Thyroid gland (tissue), 4 donors: ENCODE data around the gene FAM222A. TPM values are rescaled to one million over a fixed set of nuclear protein-coding genes. Genes with fewer than 3 reads are reported as not detected.

Source experiments
- DNase-seq, 2 donors: peaks; one replicate each; pipeline ENCODE4 v3.0.0-alpha.2; 2019
- H3K27ac ChIP-seq, 3 donors: fragments of 200-600 bp; sonication (generic); 1 replicate in 2 of 3; 2 replicates in 1 of 3; pipeline ENCODE4 v1.5.1; 2016 to 2019; ENCODE audit warnings: mild to moderate bottlenecking in 1 of 3, moderate library complexity in 1 of 3
- H3K27me3 ChIP-seq: fragments of 200-600 bp; sonication (generic); one replicate; pipeline ENCODE4 v1.5.1; 2019
- H3K36me3 ChIP-seq, 2 donors: fragments of 200-600 bp; sonication (generic); one replicate each; pipeline ENCODE4 v1.5.1; 2016 to 2019
- H3K4me1 ChIP-seq, 2 donors: fragments of 200-600 bp; sonication (generic); one replicate each; pipeline ENCODE4 v1.5.1; 2017 to 2019
- H3K4me3 ChIP-seq, 3 donors: fragments of 200-600 bp; sonication (generic); replicated peaks in 1 of 3; 1 replicate in 2 of 3; 2 replicates in 1 of 3; pipeline ENCODE4 v1.5.1; 2016; ENCODE audit warnings: mild to moderate bottlenecking in 1 of 3
- H3K9me3 ChIP-seq: fragments of 200-600 bp; sonication (generic); one replicate; pipeline ENCODE4 v1.5.1; 2017
- POLR2A ChIP-seq, 2 donors: fragments of 450-650 bp; IDR thresholded peaks; one replicate each; pipeline ENCODE4 v1.6.1; 2017; ENCODE audit warnings: antibody characterized with exemption in 2 of 2, mild to moderate bottlenecking in 2 of 2, moderate library complexity in 1 of 2
- WGBS, 2 donors: methylation state at CpG; one replicate each; pipeline ENCODE4 v1.1.5; 2017; 5-methylcytosine and 5-hydroxymethylcytosine counted together
- intact Hi-C: fragments of 100-400 bp; cut with DNase I; formaldehyde crosslinking; loops from one replicate; pipeline ENCODE4 v1.15.1; 2023
- total RNA-seq, 4 donors: library from RNA; depleted of rRNA; stranded (reverse); fragments of >200 nt; gene quantifications; one replicate each; pipeline ENCODE4 v1.2.3, GENCODE V29; 2016
- TF ChIP-seq, protein P1 (sequence below), 6 experiments: fragments of 200-600 bp in 3 of 6; fragments of 450-650 bp in 3 of 6; sonication (generic) in 3 of 6; IDR thresholded peaks; one replicate each; pipeline ENCODE4 v1.5.1; 2016 to 2019; ENCODE audit warnings: antibody characterized with exemption in 6 of 6, mild to moderate bottlenecking in 2 of 6, inconsistent platforms in 1 of 6, moderate library complexity in 1 of 6

The FAM222A gene
- total RNA-seq, 4 donors from 2014 or later: 1.3 to 3.8 (median 1.9) TPM

DNA sequence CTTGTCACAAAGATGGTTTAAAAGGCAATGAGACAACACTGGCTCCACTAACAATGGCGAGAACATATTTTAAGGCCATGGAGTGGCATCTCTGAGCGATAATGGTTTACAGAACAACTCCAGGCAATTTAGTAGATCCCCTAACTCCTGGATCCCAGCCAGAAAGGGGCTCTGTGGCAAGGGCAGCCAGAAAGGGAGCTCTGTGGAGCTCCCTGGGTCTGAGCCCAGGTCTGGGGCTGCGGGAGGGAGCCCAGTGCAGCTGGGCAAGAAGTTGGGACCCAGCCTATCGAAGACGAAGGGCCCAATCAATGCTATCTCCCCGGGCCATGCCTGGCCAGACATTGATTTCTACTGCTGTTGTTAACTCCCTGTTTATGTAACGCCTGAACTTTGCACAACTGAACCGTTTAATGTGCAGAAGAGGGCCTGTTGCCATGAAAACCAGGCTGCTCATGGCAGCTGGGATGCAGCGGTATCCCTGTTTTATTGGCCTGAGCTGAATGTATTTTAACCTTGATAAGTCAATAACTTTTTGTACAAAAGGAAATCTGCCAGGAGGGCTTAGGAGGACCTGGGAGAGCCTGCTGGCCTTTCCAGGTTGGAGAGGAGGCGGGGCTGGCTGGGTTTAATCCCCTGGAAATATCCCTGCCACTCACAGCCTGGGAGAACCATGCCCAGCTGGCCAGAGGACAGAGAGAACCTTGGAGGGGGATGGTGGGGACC, 6.7 kb upstream of the FAM222A start:
- no peak for TF ChIP-seq POLR2A (IDR thresholded peaks at IDR 0.05)
- TF ChIP-seq, protein P1, sequence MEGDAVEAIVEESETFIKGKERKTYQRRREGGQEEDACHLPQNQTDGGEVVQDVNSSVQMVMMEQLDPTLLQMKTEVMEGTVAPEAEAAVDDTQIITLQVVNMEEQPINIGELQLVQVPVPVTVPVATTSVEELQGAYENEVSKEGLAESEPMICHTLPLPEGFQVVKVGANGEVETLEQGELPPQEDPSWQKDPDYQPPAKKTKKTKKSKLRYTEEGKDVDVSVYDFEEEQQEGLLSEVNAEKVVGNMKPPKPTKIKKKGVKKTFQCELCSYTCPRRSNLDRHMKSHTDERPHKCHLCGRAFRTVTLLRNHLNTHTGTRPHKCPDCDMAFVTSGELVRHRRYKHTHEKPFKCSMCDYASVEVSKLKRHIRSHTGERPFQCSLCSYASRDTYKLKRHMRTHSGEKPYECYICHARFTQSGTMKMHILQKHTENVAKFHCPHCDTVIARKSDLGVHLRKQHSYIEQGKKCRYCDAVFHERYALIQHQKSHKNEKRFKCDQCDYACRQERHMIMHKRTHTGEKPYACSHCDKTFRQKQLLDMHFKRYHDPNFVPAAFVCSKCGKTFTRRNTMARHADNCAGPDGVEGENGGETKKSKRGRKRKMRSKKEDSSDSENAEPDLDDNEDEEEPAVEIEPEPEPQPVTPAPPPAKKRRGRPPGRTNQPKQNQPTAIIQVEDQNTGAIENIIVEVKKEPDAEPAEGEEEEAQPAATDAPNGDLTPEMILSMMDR (IDR thresholded peaks at IDR 0.05): no peak
- DNase-seq: no peak
- Histone ChIP-seq H3K4me3 (no peak overlapping the region), H3K9me3 (no peaks in the 10 kb centered on the region), H3K27me3 (no peaks in the 10 kb centered on the region), H3K4me1 (no peaks in the 10 kb centered on the region), H3K27ac (no peak overlapping the region), H3K36me3 (no peaks in the 10 kb centered on the region)
- intact Hi-C loops: no loop called here
- WGBS, 2 donors: 47 to 59% methylated on average over 8 to 9 of the region's 10 CpGs

DNA sequence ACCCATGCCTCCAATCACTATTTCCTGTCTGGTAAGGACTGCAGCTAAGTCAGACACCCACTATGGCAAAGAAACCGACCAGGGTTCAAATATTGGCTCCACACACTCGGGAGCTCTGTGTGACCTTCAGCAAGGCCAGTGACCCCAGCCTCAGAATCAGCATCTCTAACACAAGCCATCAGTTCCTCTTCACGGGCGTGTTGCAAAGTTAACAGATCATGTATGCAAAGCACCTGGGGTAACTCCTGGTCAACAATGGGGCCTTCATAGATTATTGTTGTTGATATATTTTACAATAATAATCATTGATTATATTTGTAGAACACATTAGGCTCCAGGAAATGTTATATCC, 6.2 kb upstream of the FAM222A start:
- no peaks in the 10 kb centered on the region for H3K9me3 ChIP-seq
- H3K27me3 ChIP-seq: no peaks in the 10 kb centered on the region
- intact Hi-C loops: no loop called here
- no peak overlapping the region for H3K27ac ChIP-seq
- no peak overlapping the region for H3K4me3 ChIP-seq
- H3K4me1 ChIP-seq: no peaks in the 10 kb centered on the region
- WGBS, 2 donors: 65 to 79% methylated on average over 3 to 4 of the region's 4 CpGs
- TF ChIP-seq, protein P1 (IDR thresholded peaks at IDR 0.05): no peak
- no peak for TF ChIP-seq POLR2A (IDR thresholded peaks at IDR 0.05)
- H3K36me3 ChIP-seq: no peaks in the 10 kb centered on the region
- no peak for DNase-seq

DNA sequence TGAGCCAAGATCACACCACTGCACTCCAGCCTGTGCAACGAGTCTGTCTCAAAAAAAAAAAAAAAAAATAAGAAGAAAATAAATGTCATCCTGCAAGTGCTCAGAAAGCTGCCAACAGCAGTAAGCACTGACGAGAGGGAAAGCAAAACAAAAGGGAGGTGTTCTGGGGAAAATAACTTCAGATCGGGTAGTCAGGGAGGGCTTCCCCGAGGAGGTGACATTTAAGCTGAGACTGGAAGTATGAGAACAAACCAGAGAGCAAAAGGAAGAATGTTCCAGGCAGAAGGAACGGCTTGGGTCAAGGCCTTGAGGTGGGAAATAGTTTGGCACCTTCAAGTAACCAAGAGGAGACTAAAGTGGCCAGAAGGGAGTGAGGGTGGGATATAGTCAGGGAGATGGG, 4.7 kb upstream of the FAM222A start:
- Histone ChIP-seq H3K4me1 (no peaks in the 10 kb centered on the region), H3K27me3 (no peaks in the 10 kb centered on the region), H3K9me3 (no peaks in the 10 kb centered on the region), H3K4me3 (no peak overlapping the region), H3K36me3 (no peaks in the 10 kb centered on the region), H3K27ac (no peak overlapping the region)
- intact Hi-C loops: no loop called here
- DNase-seq: no peak
- no peak for TF ChIP-seq POLR2A (IDR thresholded peaks at IDR 0.05)
- TF ChIP-seq, protein P1 (IDR thresholded peaks at IDR 0.05): no peak
- WGBS, 2 donors: 68 to 71% methylated on average over 5 of the region's 5 CpGs

DNA sequence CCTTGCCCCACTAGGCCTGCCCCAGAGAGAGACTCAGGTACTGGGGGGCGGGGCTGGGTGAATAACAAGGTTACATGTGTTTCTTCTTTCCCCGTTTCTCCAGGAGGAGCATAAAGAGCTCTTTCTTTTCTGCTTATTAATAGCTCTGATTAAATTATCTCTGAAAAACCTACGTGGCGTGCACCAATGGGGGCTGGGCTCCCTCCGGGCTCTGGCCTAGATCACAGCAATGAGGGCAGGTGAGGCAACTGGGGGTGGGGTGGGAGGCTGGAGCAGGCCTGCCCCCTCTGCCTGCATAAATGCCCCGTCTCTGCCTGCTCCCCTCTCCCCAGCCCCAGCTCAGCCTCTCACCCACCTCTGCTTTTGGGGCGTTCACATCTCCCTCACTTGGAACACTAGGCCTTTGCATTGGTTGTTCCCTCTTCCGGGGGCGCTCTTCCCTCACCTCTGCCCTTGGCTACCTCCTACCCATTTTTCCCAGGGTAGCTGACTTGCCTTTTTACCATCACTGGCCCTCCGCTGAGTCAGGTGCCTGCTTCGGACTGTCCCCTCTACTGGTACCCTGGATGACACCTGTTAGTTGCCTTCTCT, 4.1 kb upstream of the FAM222A start:
- H3K4me3 ChIP-seq: no peak overlapping the region
- intact Hi-C loops: no loop called here
- H3K4me1 ChIP-seq: peaks cover 0 to under 1% of the 10 kb centered on the region in 2 donors
- H3K36me3 ChIP-seq: no peaks in the 10 kb centered on the region
- DNase-seq: no peak
- no peak overlapping the region for H3K27ac ChIP-seq
- TF ChIP-seq, protein P1 (IDR thresholded peaks at IDR 0.05): no peak
- no peak for TF ChIP-seq POLR2A (IDR thresholded peaks at IDR 0.05)
- WGBS, 2 donors: 77 to 85% methylated on average over 11 of the region's 11 CpGs
- no peaks in the 10 kb centered on the region for H3K27me3 ChIP-seq
- no peaks in the 10 kb centered on the region for H3K9me3 ChIP-seq

DNA sequence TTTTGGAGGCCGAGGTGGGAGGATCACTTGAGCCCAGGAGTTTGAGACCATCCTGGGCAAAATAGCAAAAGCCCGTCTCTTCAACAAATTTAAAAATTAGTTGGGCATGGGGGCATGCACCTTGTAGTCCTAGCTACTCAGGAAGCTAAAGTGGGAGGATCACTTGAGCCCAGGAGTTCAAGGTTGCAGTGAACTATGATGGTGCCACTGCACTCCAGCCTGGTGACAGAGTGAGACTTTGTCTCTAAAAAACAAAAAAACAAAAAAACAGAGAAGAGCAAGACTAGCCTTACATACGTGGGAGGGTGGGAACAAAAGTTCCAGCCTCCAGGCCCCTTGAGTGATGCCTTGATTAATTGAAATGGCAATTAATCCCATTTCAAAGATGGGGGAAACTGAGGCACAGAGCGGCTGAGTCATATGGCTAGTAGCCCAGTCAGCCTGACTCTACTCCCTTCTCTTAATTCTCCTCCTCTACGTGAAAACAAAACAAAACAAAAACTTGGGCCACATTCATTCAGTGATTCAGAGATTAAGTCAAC, 3.3 kb upstream of the FAM222A start:
- intact Hi-C loops: no loop called here
- H3K36me3 ChIP-seq: no peaks in the 10 kb centered on the region
- H3K4me3 ChIP-seq: no peak overlapping the region
- no peaks in the 10 kb centered on the region for H3K9me3 ChIP-seq
- no peak for DNase-seq
- peaks cover 0 to 6% of the 10 kb centered on the region in 2 donors for H3K4me1 ChIP-seq
- 74 to 76% methylated on average over 5 of the region's 5 CpGs for WGBS, 2 donors
- H3K27ac ChIP-seq: no peak overlapping the region
- H3K27me3 ChIP-seq: no peaks in the 10 kb centered on the region
- TF ChIP-seq, protein P1 (IDR thresholded peaks at IDR 0.05): no peak
- no peak for TF ChIP-seq POLR2A (IDR thresholded peaks at IDR 0.05)
